ENCODE results near the gene HOXD13.

HOXD13 gene

GRCh38 chr2:176122683-176123410 lies 30.3 kb downstream of the HOXD13 start, which contains the start of gene HOXD9:
Gene HOXD9 (plus strand): TSS chr2:176122719. CDS start chr2:176122769, 50 bp downstream.
- DNase-seq, result peak; percentile 68

- no peak for DNase-seq
Measured at GRCh38 chr2:176123411-176124109, 31.0 kb downstream of the HOXD13 start.

DNA sequence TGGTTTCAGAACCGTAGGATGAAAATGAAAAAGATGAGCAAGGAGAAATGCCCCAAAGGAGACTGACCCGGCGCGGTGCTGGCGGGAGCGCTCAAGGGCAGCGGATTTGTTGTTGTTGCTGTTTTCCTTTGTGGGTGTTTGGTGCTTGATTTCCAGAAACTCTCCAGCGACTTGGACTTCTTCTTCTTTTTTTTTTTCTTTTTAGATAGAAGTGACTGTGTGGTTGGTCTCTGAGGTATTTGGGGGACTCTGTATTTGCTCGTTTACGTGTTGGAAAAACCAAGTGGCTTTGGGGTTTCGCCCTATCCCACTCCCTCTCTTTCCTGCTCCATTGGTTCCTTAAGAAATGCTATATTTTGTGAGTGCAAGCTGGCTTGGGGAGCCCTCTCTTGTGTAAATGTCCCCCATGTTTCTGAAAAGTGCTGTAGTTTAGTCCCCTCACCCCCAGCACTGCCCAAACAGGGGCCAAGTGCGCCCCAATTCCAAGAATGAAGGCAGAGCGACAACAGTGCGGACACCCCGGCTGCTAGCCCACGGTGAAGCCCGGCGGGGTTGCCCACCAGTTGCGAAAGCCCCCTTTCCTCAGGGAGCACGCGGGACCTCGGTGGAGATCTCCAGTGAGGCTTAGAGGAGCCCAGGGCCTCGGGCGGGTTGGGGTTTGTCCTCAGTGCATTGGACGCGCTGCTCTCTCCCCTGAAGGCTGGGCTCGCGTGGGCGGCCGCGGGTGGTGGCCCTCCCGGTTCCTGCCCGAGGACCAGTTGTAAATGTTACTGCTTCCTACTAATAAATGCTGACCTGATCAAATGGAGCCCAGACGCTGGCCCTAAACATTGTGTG lies 31.8 kb downstream of the HOXD13 start:
- DNase-seq, result no peak

DNA sequence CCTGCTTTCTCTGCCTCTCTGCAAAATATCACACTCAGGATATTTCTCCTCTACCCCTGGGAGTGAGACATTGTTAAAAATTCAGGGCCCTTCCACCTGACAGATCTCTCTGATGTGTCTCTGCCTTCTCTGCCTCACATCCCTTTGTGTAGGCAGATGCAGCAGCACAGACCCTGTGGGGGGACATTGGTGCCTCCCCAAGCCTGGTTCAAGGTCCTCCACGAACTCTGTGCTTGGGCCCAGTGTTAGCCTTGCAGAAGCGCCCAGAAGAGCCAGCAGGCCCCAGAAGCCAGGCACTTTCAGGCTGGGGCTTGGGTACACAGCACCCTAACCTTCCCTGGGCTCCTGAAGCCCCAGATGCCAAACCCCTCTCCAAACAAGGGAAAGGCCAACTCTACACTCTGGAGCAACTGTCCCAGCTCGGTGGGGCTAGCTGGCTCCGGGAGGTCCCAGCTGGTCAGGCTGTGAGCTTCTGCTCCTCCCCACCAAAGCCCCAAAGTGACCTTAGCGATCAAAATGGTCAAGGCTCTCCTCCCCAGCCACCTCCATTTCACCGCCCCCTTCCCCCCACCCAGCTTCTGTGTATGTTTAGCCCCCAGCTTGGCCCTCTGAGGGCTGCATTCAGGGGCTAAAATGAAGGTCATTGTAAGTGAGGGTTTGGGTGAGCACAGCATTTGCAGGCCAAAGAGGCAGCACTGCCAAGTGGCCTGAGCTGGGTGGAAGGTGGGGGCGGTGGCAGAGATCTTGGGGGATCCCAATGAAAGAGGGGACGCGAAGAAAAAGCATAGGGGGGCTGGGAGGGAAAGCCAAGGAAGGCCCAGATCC lies 32.6 kb downstream of the HOXD13 start:
- DNase-seq, result no peak

DNA sequence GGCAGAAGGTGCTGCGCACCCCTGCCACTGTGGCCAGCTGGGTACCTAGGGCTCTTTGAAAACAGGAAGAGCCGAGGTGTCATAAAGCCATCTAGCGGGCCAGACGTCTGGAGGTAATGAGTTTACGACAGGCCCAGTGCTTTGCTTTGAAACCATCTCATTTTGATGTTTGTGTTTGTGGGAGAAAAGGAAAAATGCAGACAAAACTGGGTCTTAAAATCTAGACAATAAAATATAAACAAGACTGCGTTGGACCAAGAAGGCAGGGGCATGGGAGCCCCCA lies 33.2 kb downstream of the HOXD13 start:
- DNase-seq, result no peak

- peak; percentile 86 for DNase-seq
Measured at GRCh38 chr2:176126929-176127773, 34.6 kb downstream of the HOXD13 start.

DNA sequence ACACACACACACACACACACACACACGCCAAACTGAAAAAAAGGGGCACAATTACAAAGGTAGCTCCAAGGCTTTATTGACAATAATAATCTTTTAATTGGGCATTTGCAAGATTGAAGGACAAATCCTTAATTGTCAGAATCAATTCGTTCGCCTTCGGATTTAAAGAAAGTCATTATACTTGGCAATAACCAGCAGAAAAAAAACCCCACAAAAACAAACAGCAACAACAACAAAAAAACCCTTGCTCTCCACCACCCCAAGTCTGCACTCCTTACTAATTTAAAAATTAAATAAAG lies 35.2 kb downstream of the HOXD13 start:
- no peak for DNase-seq

GRCh38 chr2:176128172-176128981 lies 35.9 kb downstream of the HOXD13 start:
- no peak for DNase-seq

- peak; percentile 66 for DNase-seq
Measured at GRCh38 chr2:176128982-176129796, 36.7 kb downstream of the HOXD13 start, which contains the start of gene HOXD8. Gene HOXD8 (plus strand): TSS chr2:176129705. CDS start chr2:176130367, 662 bp downstream.

DNA sequence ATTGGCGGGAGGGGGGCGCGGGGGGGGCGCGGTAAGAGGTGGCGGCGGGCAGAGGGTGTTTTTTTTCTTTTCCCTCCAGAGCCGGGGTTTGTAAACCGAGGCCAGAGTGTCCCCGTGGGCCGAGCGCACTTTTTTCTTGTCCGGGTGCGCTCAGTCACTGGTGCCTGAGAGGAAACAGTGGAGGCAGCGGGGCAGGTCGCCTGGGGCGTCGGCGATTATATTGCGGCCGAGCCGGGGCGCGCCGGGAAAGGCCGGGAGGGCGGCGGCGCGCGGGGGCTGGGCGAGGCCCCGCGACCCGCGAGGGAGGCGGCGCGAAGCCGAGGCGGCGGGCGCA lies 37.3 kb downstream of the HOXD13 start:
- peak; percentile 61 for DNase-seq

GRCh38 chr2:176130147-176130956 lies 37.8 kb downstream of the HOXD13 start:
- DNase-seq, result peak; percentile 60

DNA sequence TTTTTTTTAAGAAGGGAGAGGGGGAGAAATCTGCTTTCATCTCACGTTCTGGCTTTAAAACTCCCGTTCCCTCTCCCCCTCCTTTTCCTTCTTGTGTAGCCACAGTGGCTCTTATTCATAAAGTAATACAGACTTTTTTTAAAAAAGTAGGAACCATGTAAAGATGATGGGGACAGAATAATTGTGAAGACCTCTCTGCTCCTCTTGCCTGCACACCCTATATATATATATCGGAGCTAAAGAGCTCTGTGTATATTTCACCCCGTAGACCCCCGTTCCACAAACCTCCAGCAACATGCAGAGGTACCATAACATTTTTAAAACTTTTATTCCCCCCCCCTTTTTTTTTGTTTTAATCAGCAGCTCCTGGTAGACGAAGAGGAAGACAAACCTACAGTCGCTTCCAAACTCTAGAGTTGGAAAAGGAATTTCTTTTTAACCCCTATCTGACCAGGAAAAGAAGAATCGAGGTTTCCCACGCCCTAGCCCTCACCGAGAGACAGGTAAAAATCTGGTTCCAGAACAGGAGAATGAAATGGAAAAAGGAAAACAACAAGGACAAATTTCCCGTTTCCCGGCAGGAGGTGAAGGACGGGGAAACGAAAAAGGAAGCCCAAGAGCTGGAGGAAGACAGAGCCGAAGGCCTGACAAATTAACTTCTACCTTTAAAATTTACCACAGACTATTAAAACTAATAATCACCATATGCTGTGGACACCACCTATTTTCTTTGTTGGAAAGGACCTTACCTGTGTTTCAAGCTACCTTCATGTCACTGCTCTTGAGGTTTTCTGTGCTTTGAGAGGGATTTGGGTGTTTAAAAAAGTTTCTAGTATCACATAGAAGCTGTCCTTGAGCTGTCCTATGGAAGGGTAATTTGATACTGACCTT lies 38.7 kb downstream of the HOXD13 start:
- no peak for DNase-seq

GRCh38 chr2:176131848-176132158 lies 39.3 kb downstream of the HOXD13 start:
- DNase-seq, result no peak

GRCh38 chr2:176132205-176133171 lies 40.0 kb downstream of the HOXD13 start:
- peak; percentile 47 for DNase-seq

DNA sequence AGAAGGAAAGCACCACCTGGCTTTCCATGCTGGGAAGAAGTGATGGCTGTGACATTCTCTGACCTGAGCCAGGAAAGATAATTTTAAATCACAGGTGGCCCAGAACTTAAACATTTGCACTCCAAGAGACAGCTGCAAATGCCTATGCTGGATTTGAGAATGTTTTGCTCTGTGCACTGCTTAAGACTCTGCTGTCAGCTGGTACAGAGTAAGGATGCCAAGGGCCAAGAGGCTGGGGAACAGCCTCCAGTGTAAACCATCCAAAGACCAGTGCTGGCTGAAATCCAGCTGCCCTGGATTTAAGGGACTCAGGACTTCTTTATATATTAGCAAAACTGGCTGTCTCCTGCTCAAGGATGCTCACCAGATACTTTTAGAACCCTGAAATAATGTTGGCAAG lies 40.9 kb downstream of the HOXD13 start:
- no peak for DNase-seq

DNA sequence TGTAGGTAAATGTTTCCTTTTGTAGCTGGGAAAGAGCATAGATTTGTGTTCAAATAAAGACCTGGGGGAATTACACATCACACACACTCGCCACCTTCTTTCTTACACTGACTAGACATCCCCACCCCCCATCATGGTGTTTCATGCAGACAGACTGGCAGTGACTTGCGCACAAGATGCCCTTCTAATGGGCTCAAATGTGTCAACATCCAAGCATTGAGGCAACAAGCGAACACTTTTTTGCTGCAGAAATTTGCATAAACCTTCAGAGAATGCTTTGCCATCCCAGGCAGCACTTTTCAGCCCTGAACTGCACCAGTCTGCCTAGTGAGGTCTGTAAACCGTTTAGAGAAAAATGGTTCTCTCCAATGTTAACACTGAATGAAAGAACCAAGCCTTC lies 41.5 kb downstream of the HOXD13 start:
- no peak for DNase-seq

DNA sequence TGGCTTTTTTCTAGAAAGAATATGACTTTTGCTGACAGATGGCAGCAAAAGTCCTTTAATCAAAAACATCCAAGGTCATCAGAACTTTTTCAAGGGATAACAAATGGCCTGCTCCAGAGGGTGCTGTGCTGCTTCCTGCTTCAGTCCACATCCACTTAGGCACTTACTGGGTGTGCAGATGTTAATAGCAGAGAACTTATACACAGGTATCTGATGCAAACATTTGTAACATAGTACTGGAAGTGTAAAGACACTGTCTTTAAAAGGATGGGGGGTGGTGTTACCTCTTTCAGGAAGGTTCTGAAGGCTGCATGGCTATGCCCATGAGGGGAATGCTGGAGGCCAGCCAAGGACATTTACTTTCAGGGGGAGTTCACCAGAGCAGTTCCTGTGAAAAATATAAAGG lies 42.5 kb downstream of the HOXD13 start:
- DNase-seq, result no peak
